ENCODE measurements around the gene TNIP2.

GRCh38 chr4:2735869-2736268 is 20.3 kb downstream of the TNIP2 start:
- TF ChIP-seq CTCF (IDR thresholded peaks at IDR 0.05; ENCODE audit: low read depth, low read length, missing input control), result no peak
- no peak for TF ChIP-seq ZBTB33 (IDR thresholded peaks at IDR 0.05)
- TF ChIP-seq GABPA (IDR thresholded peaks at IDR 0.05 in 1 of 2, conservative IDR thresholded peaks at IDR 0.05 in 1 of 2), result no peak
- TF ChIP-seq RXRA (IDR thresholded peaks at IDR 0.05), result no peak
- TF ChIP-seq FOXA2 (IDR thresholded peaks at IDR 0.05), result no peak
- no peak for TF ChIP-seq FOXA1 (IDR thresholded peaks at IDR 0.05)
- TF ChIP-seq, protein P1, sequence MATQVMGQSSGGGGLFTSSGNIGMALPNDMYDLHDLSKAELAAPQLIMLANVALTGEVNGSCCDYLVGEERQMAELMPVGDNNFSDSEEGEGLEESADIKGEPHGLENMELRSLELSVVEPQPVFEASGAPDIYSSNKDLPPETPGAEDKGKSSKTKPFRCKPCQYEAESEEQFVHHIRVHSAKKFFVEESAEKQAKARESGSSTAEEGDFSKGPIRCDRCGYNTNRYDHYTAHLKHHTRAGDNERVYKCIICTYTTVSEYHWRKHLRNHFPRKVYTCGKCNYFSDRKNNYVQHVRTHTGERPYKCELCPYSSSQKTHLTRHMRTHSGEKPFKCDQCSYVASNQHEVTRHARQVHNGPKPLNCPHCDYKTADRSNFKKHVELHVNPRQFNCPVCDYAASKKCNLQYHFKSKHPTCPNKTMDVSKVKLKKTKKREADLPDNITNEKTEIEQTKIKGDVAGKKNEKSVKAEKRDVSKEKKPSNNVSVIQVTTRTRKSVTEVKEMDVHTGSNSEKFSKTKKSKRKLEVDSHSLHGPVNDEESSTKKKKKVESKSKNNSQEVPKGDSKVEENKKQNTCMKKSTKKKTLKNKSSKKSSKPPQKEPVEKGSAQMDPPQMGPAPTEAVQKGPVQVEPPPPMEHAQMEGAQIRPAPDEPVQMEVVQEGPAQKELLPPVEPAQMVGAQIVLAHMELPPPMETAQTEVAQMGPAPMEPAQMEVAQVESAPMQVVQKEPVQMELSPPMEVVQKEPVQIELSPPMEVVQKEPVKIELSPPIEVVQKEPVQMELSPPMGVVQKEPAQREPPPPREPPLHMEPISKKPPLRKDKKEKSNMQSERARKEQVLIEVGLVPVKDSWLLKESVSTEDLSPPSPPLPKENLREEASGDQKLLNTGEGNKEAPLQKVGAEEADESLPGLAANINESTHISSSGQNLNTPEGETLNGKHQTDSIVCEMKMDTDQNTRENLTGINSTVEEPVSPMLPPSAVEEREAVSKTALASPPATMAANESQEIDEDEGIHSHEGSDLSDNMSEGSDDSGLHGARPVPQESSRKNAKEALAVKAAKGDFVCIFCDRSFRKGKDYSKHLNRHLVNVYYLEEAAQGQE (IDR thresholded peaks at IDR 0.05), result no peak
- no peak for TF ChIP-seq EGR1 (IDR thresholded peaks at IDR 0.05; ENCODE audit: low read depth in 2 of 2)
- TF ChIP-seq TAF1 (conservative IDR thresholded peaks at IDR 0.05), result no peak
- no peak for TF ChIP-seq MAX (IDR thresholded peaks at IDR 0.05)
- no peak for TF ChIP-seq YY1 (IDR thresholded peaks at IDR 0.05)
